Parathyroid adenoma (tissue), 2 donors: ENCODE results near the gene SHC2.

ENCODE experiments used
- H2AFZ ChIP-seq: fragments of 300-600 bp; sonication (generic); one replicate; pipeline ENCODE4 v1.7.0; 2017; ENCODE audit warnings: antibody characterized with exemption, mild to moderate bottlenecking
- H3K27ac ChIP-seq: fragments of 300-600 bp; sonication (generic); one replicate; pipeline ENCODE4 v1.7.0; 2017
- H3K27me3 ChIP-seq: fragments of 300-600 bp; sonication (generic); one replicate; pipeline ENCODE4 v1.7.0; 2017; ENCODE audit warnings: low read length; ENCODE audit not compliant: control insufficient read depth, insufficient read depth
- H3K36me3 ChIP-seq: fragments of 300-600 bp; sonication (generic); one replicate; pipeline ENCODE4 v1.7.0; 2017; ENCODE audit warnings: low read length; ENCODE audit not compliant: control insufficient read depth, insufficient read depth
- H3K4me1 ChIP-seq: fragments of 300-600 bp; sonication (generic); one replicate; pipeline ENCODE4 v1.7.0; 2017; ENCODE audit warnings: control low read depth
- H3K4me2 ChIP-seq: fragments of 300-600 bp; sonication (generic); one replicate; pipeline ENCODE4 v1.7.0; 2017; ENCODE audit warnings: low read length
- H3K4me3 ChIP-seq: fragments of 300-600 bp; sonication (generic); one replicate; pipeline ENCODE4 v1.7.0; 2017; ENCODE audit warnings: low read depth, low read length
- H3K79me2 ChIP-seq: fragments of 300-600 bp; sonication (generic); one replicate; pipeline ENCODE4 v1.7.0; 2017; ENCODE audit warnings: control low read depth
- H3K9ac ChIP-seq: fragments of 300-600 bp; sonication (generic); one replicate; pipeline ENCODE4 v1.7.0; 2017; ENCODE audit warnings: mild to moderate bottlenecking
- H3K9me3 ChIP-seq: fragments of 300-600 bp; sonication (generic); one replicate; pipeline ENCODE4 v1.7.0; 2017; ENCODE audit warnings: low read length; ENCODE audit not compliant: control insufficient read depth
- CTCF ChIP-seq: fragments of 300-600 bp; sonication (generic); IDR thresholded peaks from one replicate; pipeline ENCODE4 v1.7.0; 2017; ENCODE audit warnings: antibody characterized with exemption, mild to moderate bottlenecking
- donor health status: primary hyperparathyroidism.

SHC2 gene

GRCh38 chr19:375395-376110, 85.3 kb downstream of the SHC2 start:
- Histone ChIP-seq H3K27ac (no peak overlapping the region), H3K4me2 (no peak overlapping the region), H2AFZ (no peak overlapping the region), H3K9ac (no peak overlapping the region), H3K9me3 (no peaks in the 10 kb centered on the region), H3K36me3 (no peaks in the 10 kb centered on the region), H3K27me3 (no peaks in the 10 kb centered on the region), H3K4me3 (no peak overlapping the region), H3K4me1 (no peaks in the 10 kb centered on the region), H3K79me2 (no peaks in the 10 kb centered on the region)
- no peak for TF ChIP-seq CTCF

GRCh38 chr19:374886-375235, 86.0 kb downstream of the SHC2 start:
- Histone ChIP-seq H3K4me1 (no peaks in the 10 kb centered on the region), H3K79me2 (no peaks in the 10 kb centered on the region), H3K9ac (no peak overlapping the region), H2AFZ (no peak overlapping the region), H3K4me3 (no peak overlapping the region), H3K27ac (no peak overlapping the region), H3K4me2 (no peak overlapping the region), H3K27me3 (no peaks in the 10 kb centered on the region), H3K9me3 (no peaks in the 10 kb centered on the region), H3K36me3 (no peaks in the 10 kb centered on the region)
- no peak for TF ChIP-seq CTCF

GRCh38 chr19:374183-374885, 86.5 kb downstream of the SHC2 start:
- Histone ChIP-seq H3K27ac (no peak overlapping the region), H3K4me3 (no peak overlapping the region)

GRCh38 chr19:373391-374182, 87.2 kb downstream of the SHC2 start:
- H3K27me3 ChIP-seq, result no peaks in the 10 kb centered on the region
- H3K36me3 ChIP-seq, result no peaks in the 10 kb centered on the region
- TF ChIP-seq CTCF, result no peak
- no peaks in the 10 kb centered on the region for H3K9me3 ChIP-seq
- no peaks in the 10 kb centered on the region for H3K4me1 ChIP-seq
- H3K4me3 ChIP-seq, result no peak overlapping the region
- H3K4me2 ChIP-seq, result no peak overlapping the region
- no peak overlapping the region for H2AFZ ChIP-seq
- H3K27ac ChIP-seq, result no peak overlapping the region
- H3K9ac ChIP-seq, result no peak overlapping the region
- H3K79me2 ChIP-seq, result no peaks in the 10 kb centered on the region

More at GRCh38 chr19:374183-374885, 86.5 kb downstream of the SHC2 start:
- Histone ChIP-seq H2AFZ (no peak overlapping the region), H3K4me1 (no peaks in the 10 kb centered on the region), H3K79me2 (no peaks in the 10 kb centered on the region), H3K9me3 (no peaks in the 10 kb centered on the region), H3K9ac (no peak overlapping the region), H3K36me3 (no peaks in the 10 kb centered on the region), H3K27me3 (no peaks in the 10 kb centered on the region), H3K4me2 (no peak overlapping the region)
- TF ChIP-seq CTCF, result no peak
